Measurements from ENCODE around the gene RAPGEF5.

GRCh38 chr7:22088827-22089226 is 268.1 kb downstream of the RAPGEF5 start:
- TF ChIP-seq POLR2A (IDR thresholded peaks at IDR 0.05; ENCODE audit: low read depth, low read length) (no peak), CTCF (IDR thresholded peaks at IDR 0.05 in 2 of 3, conservative IDR thresholded peaks at IDR 0.05 in 1 of 3; ENCODE audit: control insufficient read depth in 2 of 3, extremely low read depth in 1 of 3, insufficient read depth in 1 of 3, low read depth in 3 of 3, low read length in 3 of 3) (no peak), ZBED1 (IDR thresholded peaks at IDR 0.05; ENCODE audit: borderline replicate concordance) (no peak), EZH2 (IDR thresholded peaks at IDR 0.05; ENCODE audit: borderline replicate concordance, control insufficient read depth, low read depth, low read length) (no peak), CBX3 (IDR thresholded peaks at IDR 0.05; ENCODE audit: borderline replicate concordance, low read depth) (no peak), EED (IDR thresholded peaks at IDR 0.05; ENCODE audit: low read depth) (no peak), JUNB (IDR thresholded peaks at IDR 0.05) (no peak), JUND (IDR thresholded peaks at IDR 0.05; ENCODE audit: low read depth, low read length) (no peak)

Data from GM12878 (cell line).